SU-DHL-6 (cell line): ENCODE data around the gene GPR84.

Source experiments
- H2AFZ ChIP-seq: fragments of 200-600 bp; sonication (generic); 2 replicates; pipeline ENCODE4 v1.6.1; 2014; ENCODE audit warnings: low read depth, mild to moderate bottlenecking, moderate library complexity, mixed read lengths, antibody characterized with exemption, low read length; ENCODE audit not compliant: severe bottlenecking
- H3F3A ChIP-seq: fragments of 200-600 bp; shearing (Covaris generic); 2 replicates; pipeline ENCODE4 v1.6.0; 2016; ENCODE audit warnings: antibody characterized with exemption, mild to moderate bottlenecking; ENCODE audit not compliant: insufficient read depth
- H3K27ac ChIP-seq: fragments of 200-600 bp; sonication (generic); 2 replicates; pipeline ENCODE4 v1.5.1; 2016; ENCODE audit warnings: low read depth, mild to moderate bottlenecking, low read length, moderate library complexity, mixed read lengths
- H3K27me3 ChIP-seq: fragments of 200-600 bp; sonication (generic), shearing (Covaris generic); 2 replicates; pipeline ENCODE4 v1.6.0; 2014; ENCODE audit warnings: mild to moderate bottlenecking, low read length
- H3K36me3 ChIP-seq: fragments of 200-600 bp; sonication (generic); 2 replicates; pipeline ENCODE4 v1.6.1; 2014; ENCODE audit warnings: mild to moderate bottlenecking, low read length, mixed read lengths
- H3K4me2 ChIP-seq: fragments of 300-600, 200-600 bp; shearing (Covaris generic), sonication (generic); 2 replicates; pipeline ENCODE4 v1.6.0; 2014; ENCODE audit warnings: low read length, low read depth, mild to moderate bottlenecking; ENCODE audit not compliant: poor library complexity, severe bottlenecking
- H3K4me3 ChIP-seq: fragments of 200-600 bp; sonication (generic); 2 replicates; pipeline ENCODE4 v1.5.1; 2014; ENCODE audit warnings: antibody characterized with exemption, low read length, mild to moderate bottlenecking, mixed read lengths; ENCODE audit not compliant: insufficient read depth, poor library complexity, severe bottlenecking
- H3K79me2 ChIP-seq: fragments of 200-600 bp; sonication (generic); 2 replicates; pipeline ENCODE4 v1.6.1; 2014; ENCODE audit warnings: mild to moderate bottlenecking, low read length, moderate library complexity; ENCODE audit not compliant: insufficient read depth
- H3K9ac ChIP-seq: fragments of 200-600 bp; sonication (generic); 2 replicates; pipeline ENCODE4 v1.7.0; 2014; ENCODE audit warnings: mild to moderate bottlenecking, low read length
- H3K9me2 ChIP-seq: fragments of 200-600 bp; sonication (generic); replicated peaks from 2 replicates; pipeline ENCODE4 v1.6.1; 2014; ENCODE audit warnings: low read length; ENCODE audit not compliant: insufficient read depth
- H3K9me3 ChIP-seq: fragments of 200-600 bp; sonication (generic); 2 replicates; pipeline ENCODE4 v1.6.1; 2014; ENCODE audit warnings: low read length, mixed read lengths; ENCODE audit not compliant: insufficient read depth
- H4K20me1 ChIP-seq: fragments of 200-600 bp; sonication (generic); 2 replicates; pipeline ENCODE4 v1.6.1; 2014; ENCODE audit warnings: low read depth, mild to moderate bottlenecking, antibody characterized with exemption, low read length, moderate library complexity, mixed read lengths
- EZH2phosphoT487 ChIP-seq: fragments of 200-600 bp; sonication (generic), shearing (Covaris generic); conservative IDR thresholded peaks from 2 replicates; pipeline ENCODE4 v1.6.1; 2018; ENCODE audit warnings: mild to moderate bottlenecking, antibody characterized with exemption, low read length, moderate library complexity, mixed read lengths
- TF ChIP-seq, protein P1 (sequence below): fragments of 200-600 bp; sonication (generic); IDR thresholded peaks from one replicate; pipeline ENCODE4 v1.5.1; 2017; ENCODE audit warnings: antibody characterized with exemption, mild to moderate bottlenecking, low read length, moderate library complexity; ENCODE audit not compliant: insufficient read depth, poor library complexity, severe bottlenecking

GPR84 gene

GRCh38 chr12:54388237-54389133 is 24.2 kb upstream of the GPR84 start:
- Histone ChIP-seq H3K9me3 (no peaks in the 10 kb centered on the region), H3K27me3 (no peaks in the 10 kb centered on the region), H3K27ac (no peak overlapping the region), H3K4me2 (no peak overlapping the region), H3K79me2 (no peaks in the 10 kb centered on the region), H3K36me3 (no peaks in the 10 kb centered on the region), H3K4me3 (no peak overlapping the region), H4K20me1 (no peaks in the 10 kb centered on the region), H2AFZ (no peak overlapping the region), H3K9me2 (no peaks in the 10 kb centered on the region), H3F3A (no peaks in the 10 kb centered on the region), H3K9ac (no peak overlapping the region)
- TF ChIP-seq EZH2phosphoT487: no peak
- TF ChIP-seq, protein P1, sequence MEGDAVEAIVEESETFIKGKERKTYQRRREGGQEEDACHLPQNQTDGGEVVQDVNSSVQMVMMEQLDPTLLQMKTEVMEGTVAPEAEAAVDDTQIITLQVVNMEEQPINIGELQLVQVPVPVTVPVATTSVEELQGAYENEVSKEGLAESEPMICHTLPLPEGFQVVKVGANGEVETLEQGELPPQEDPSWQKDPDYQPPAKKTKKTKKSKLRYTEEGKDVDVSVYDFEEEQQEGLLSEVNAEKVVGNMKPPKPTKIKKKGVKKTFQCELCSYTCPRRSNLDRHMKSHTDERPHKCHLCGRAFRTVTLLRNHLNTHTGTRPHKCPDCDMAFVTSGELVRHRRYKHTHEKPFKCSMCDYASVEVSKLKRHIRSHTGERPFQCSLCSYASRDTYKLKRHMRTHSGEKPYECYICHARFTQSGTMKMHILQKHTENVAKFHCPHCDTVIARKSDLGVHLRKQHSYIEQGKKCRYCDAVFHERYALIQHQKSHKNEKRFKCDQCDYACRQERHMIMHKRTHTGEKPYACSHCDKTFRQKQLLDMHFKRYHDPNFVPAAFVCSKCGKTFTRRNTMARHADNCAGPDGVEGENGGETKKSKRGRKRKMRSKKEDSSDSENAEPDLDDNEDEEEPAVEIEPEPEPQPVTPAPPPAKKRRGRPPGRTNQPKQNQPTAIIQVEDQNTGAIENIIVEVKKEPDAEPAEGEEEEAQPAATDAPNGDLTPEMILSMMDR: no peak

- no peaks in the 10 kb centered on the region for H3F3A ChIP-seq
- no peak overlapping the region for H2AFZ ChIP-seq
- no peaks in the 10 kb centered on the region for H3K9me2 ChIP-seq
- no peak overlapping the region for H3K27ac ChIP-seq
- no peak overlapping the region for H3K4me2 ChIP-seq
- H3K79me2 ChIP-seq: no peaks in the 10 kb centered on the region
- H4K20me1 ChIP-seq: no peaks in the 10 kb centered on the region
- TF ChIP-seq EZH2phosphoT487: no peak
- TF ChIP-seq, protein P1: no peak
- H3K36me3 ChIP-seq: no peaks in the 10 kb centered on the region
- H3K4me3 ChIP-seq: no peak overlapping the region
- H3K9ac ChIP-seq: no peak overlapping the region
- H3K27me3 ChIP-seq: no peaks in the 10 kb centered on the region
- no peaks in the 10 kb centered on the region for H3K9me3 ChIP-seq
Observed at GRCh38 chr12:54387114-54387467, 22.8 kb upstream of the GPR84 start.

GRCh38 chr12:54386403-54387113 is 22.3 kb upstream of the GPR84 start:
- Histone ChIP-seq H3K79me2 (no peaks in the 10 kb centered on the region), H3K27ac (no peak overlapping the region), H3F3A (no peaks in the 10 kb centered on the region), H3K9ac (no peak overlapping the region), H3K9me2 (no peaks in the 10 kb centered on the region), H3K4me2 (no peak overlapping the region), H3K4me3 (no peak overlapping the region), H2AFZ (no peak overlapping the region), H3K9me3 (no peaks in the 10 kb centered on the region), H4K20me1 (no peaks in the 10 kb centered on the region), H3K27me3 (no peaks in the 10 kb centered on the region), H3K36me3 (no peaks in the 10 kb centered on the region)
- TF ChIP-seq, protein P1: no peak
- no peak for TF ChIP-seq EZH2phosphoT487
